Erythroblast (primary cell): ENCODE data around the gene PPM1E.

Source experiments
- GATA1 ChIP-seq: IDR thresholded peaks from 2 replicates; pipeline ENCODE4 v1.6.1; 2011; ENCODE audit warnings: low read depth, mild to moderate bottlenecking, control low read depth, low read length, moderate library complexity
- POLR2A ChIP-seq: IDR thresholded peaks from 2 replicates; pipeline ENCODE4 v1.6.1; 2011; ENCODE audit warnings: mild to moderate bottlenecking, low read length

GRCh38 chr17:58802188-58802587 lies 46.5 kb downstream of the PPM1E start:
- TF ChIP-seq POLR2A (no peak), GATA1 (no peak)
